Neural progenitor cell (in vitro differentiated cells): ENCODE measurements around the gene PHEX.

ENCODE experiments used
- CTCF ChIP-seq: fragments of 200-600 bp; sonication (generic); IDR thresholded peaks from 2 replicates; pipeline ENCODE4 v1.5.1; 2017; ENCODE audit warnings: antibody characterized with exemption, mild to moderate bottlenecking
- EZH2 ChIP-seq: fragments of 200-600 bp; sonication (generic); IDR thresholded peaks from 2 replicates; pipeline ENCODE4 v1.6.1; 2017; ENCODE audit warnings: antibody characterized with exemption, mild to moderate bottlenecking, moderate library complexity
- EZH2phosphoT487 ChIP-seq: fragments of 200-600 bp; sonication (generic); IDR thresholded peaks from 2 replicates; pipeline ENCODE4 v1.6.1; 2017; ENCODE audit warnings: antibody characterized with exemption

- no peak for TF ChIP-seq EZH2
- TF ChIP-seq CTCF: no peak
- no peak for TF ChIP-seq EZH2phosphoT487
Measured at GRCh38 chrX:22004866-22005265, 27.3 kb upstream of the PHEX start.
